Measurements from ENCODE around the gene MN1.

The MN1 gene

GRCh38 chr22:27734066-27734465 lies 67.5 kb downstream of the MN1 start:
- in situ Hi-C loops (cut with MboI; ENCODE audit: low sequenced_read_pairs, unreplicated experiment), result no loop called here
- TF ChIP-seq CTCF (IDR thresholded peaks at IDR 0.05; ENCODE audit: borderline replicate concordance, control extremely low read depth, extremely low read depth, insufficient read depth, missing control alignments), result no peak
- DNase-seq (ENCODE audit: low spot score), result no peak

- TF ChIP-seq CTCF (IDR thresholded peaks at IDR 0.05; ENCODE audit: borderline replicate concordance, control extremely low read depth, extremely low read depth, insufficient read depth, missing control alignments), result no peak
- in situ Hi-C loops (cut with MboI; ENCODE audit: low sequenced_read_pairs, unreplicated experiment), result no loop called here
- no peak for DNase-seq (ENCODE audit: low spot score)
Measured at GRCh38 chr22:27732841-27733240, 68.7 kb downstream of the MN1 start.

GRCh38 chr22:27732391-27732790 lies 69.2 kb downstream of the MN1 start:
- no peak for DNase-seq (ENCODE audit: low spot score)
- no peak for TF ChIP-seq CTCF (IDR thresholded peaks at IDR 0.05; ENCODE audit: borderline replicate concordance, control extremely low read depth, extremely low read depth, insufficient read depth, missing control alignments)
- in situ Hi-C loops (cut with MboI; ENCODE audit: low sequenced_read_pairs, unreplicated experiment), result no loop called here

GRCh38 chr22:27731621-27732020 lies 69.9 kb downstream of the MN1 start:
- no peak for DNase-seq (ENCODE audit: low spot score)
- TF ChIP-seq CTCF (IDR thresholded peaks at IDR 0.05; ENCODE audit: borderline replicate concordance, control extremely low read depth, extremely low read depth, insufficient read depth, missing control alignments), result no peak
- in situ Hi-C loops (cut with MboI; ENCODE audit: low sequenced_read_pairs, unreplicated experiment), result no loop called here

- DNase-seq (ENCODE audit: low spot score), result no peak
- TF ChIP-seq CTCF (IDR thresholded peaks at IDR 0.05; ENCODE audit: borderline replicate concordance, control extremely low read depth, extremely low read depth, insufficient read depth, missing control alignments), result no peak
- in situ Hi-C loops (cut with MboI; ENCODE audit: low sequenced_read_pairs, unreplicated experiment), result no loop called here
Measured at GRCh38 chr22:27730641-27731433, 70.7 kb downstream of the MN1 start.

GRCh38 chr22:27729246-27729645 lies 72.3 kb downstream of the MN1 start:
- no peak for DNase-seq (ENCODE audit: low spot score)
- TF ChIP-seq CTCF (IDR thresholded peaks at IDR 0.05; ENCODE audit: borderline replicate concordance, control extremely low read depth, extremely low read depth, insufficient read depth, missing control alignments), result no peak
- in situ Hi-C loops (cut with MboI; ENCODE audit: low sequenced_read_pairs, unreplicated experiment), result no loop called here
